HG03571 (cell line): ENCODE results near the gene PLCD4.

Source experiments
- ATAC-seq: cut with Tn5 transposase; IDR thresholded peaks from one replicate; pipeline ENCODE4 v1.9.1; 2021; ENCODE audit not compliant: unreplicated experiment

PLCD4 gene

GRCh38 chr2:218662377-218662776 lies 54.7 kb downstream of the PLCD4 start:
- no peak for ATAC-seq

- ATAC-seq: no peak
Measured at GRCh38 chr2:218662827-218663226, 55.1 kb downstream of the PLCD4 start.

GRCh38 chr2:218663901-218664300 lies 56.2 kb downstream of the PLCD4 start:
- no peak for ATAC-seq

GRCh38 chr2:218664653-218665052 lies 57.0 kb downstream of the PLCD4 start:
- ATAC-seq: no peak

- ATAC-seq: no peak
Measured at GRCh38 chr2:218671097-218671653, 63.5 kb downstream of the PLCD4 start.

GRCh38 chr2:218671654-218672566 lies 64.2 kb downstream of the PLCD4 start, which contains the start of the genes RNF25 and STK36:
RNF25 (minus strand) TSS chr2:218672002; CDS start chr2:218671970, 32 bp downstream.
STK36 (plus strand) TSS chr2:218672086; CDS start chr2:218672830, 744 bp downstream.
- ATAC-seq: peak; percentile 94

GRCh38 chr2:218679119-218679518 lies 71.4 kb downstream of the PLCD4 start:
- no peak for ATAC-seq

- no peak for ATAC-seq
Measured at GRCh38 chr2:218680061-218680460, 72.4 kb downstream of the PLCD4 start.
